Upper lobe of left lung (tissue), 6 donors: Measurements from ENCODE around the gene NDUFV2. TPM values are rescaled to one million over a fixed set of nuclear protein-coding genes. Genes with fewer than 3 reads are reported as not detected.
"Not testable (repeated sequence)": the region's sequence is repeated elsewhere in the genome, so short reads cannot be mapped to it uniquely, and the experiment has no call there.

Experiments
- ATAC-seq, 2 donors: fragments of 200-7000 bp; cut with Tn5 transposase; one replicate each; pipeline ENCODE4 v1.9.1; 2022; ENCODE audit warnings: mild to moderate bottlenecking in 2 of 2, moderate library complexity in 2 of 2; ENCODE audit not compliant: low FRiP score in 2 of 2
- DNase-seq, 2 donors: peaks; one replicate each; pipeline ENCODE4 v3.0.0-alpha.2; 2019 to 2020
- H3K27ac ChIP-seq, 4 donors: fragments of 200-600 bp; sonication (generic); one replicate each; pipeline ENCODE4 v1.5.1; 2016 to 2019
- H3K27me3 ChIP-seq, 4 donors: fragments of 200-600 bp; sonication (generic); one replicate each; pipeline ENCODE4 v1.5.1; 2017 to 2019
- H3K36me3 ChIP-seq, 4 donors: fragments of 200-600 bp; sonication (generic); one replicate each; pipeline ENCODE4 v1.5.1; 2016 to 2019
- H3K4me1 ChIP-seq, 4 donors: fragments of 200-600 bp; sonication (generic); one replicate each; pipeline ENCODE4 v1.5.1; 2018 to 2019
- H3K4me3 ChIP-seq, 4 donors: fragments of 200-600 bp; sonication (generic); one replicate each; pipeline ENCODE4 v1.5.1; 2017 to 2019; ENCODE audit warnings: mild to moderate bottlenecking in 2 of 4, moderate library complexity in 1 of 4
- H3K9me3 ChIP-seq, 4 donors: fragments of 200-600 bp; sonication (generic); one replicate each; pipeline ENCODE4 v1.5.1; 2018 to 2019
- CTCF ChIP-seq, 6 experiments: fragments of 450-650 bp in 4 of 6; fragments of 200-600 bp in 2 of 6; sonication (generic) in 2 of 6; IDR thresholded peaks; one replicate each; pipeline ENCODE4 v1.5.1; 2016 to 2019; ENCODE audit warnings: antibody characterized with exemption in 6 of 6
- EP300 ChIP-seq, 4 donors: sonication (generic); formaldehyde crosslinking; IDR thresholded peaks; one replicate each; pipeline ENCODE4 v1.5.1; 2017; ENCODE audit warnings: antibody characterized with exemption in 4 of 4, control low read depth in 2 of 4
- POLR2A ChIP-seq, 4 donors: fragments of 450-650 bp; IDR thresholded peaks; one replicate each; pipeline ENCODE4 v1.5.1; 2016 to 2017; ENCODE audit warnings: antibody characterized with exemption in 4 of 4, mild to moderate bottlenecking in 2 of 4
- POLR2AphosphoS5 ChIP-seq, 2 donors: sonication (generic); formaldehyde crosslinking; IDR thresholded peaks; one replicate each; pipeline ENCODE4 v1.5.1; 2017; ENCODE audit warnings: antibody characterized with exemption in 2 of 2
- WGBS, 2 donors: methylation state at CpG; one replicate each; pipeline ENCODE4 v1.1.5; 2017 to 2018; 5-methylcytosine and 5-hydroxymethylcytosine counted together
- total RNA-seq, 6 donors: library from RNA; depleted of rRNA in 4 of 6; stranded (reverse); fragments of >200 nt in 4 of 6; gene quantifications; one replicate each; pipeline versions ENCODE4 v1.1.0 to v1.2.1, GENCODE V29; 2016 to 2021
- donor health status: DM: no; HTN: no; CAD: no; lungs with moderate emphysema.
- donor health status: DM: no; HTN: yes; CAD: no; lungs with severe emphysema.

Gene NDUFV2
- total RNA-seq, 6 donors from 2014 or later: 45.3 to 154 (median 113) TPM

- no peak for TF ChIP-seq POLR2A (IDR thresholded peaks at IDR 0.05)
- H3K9me3 ChIP-seq: no peaks in the 10 kb centered on the region
- no peak for ATAC-seq
- H3K27me3 ChIP-seq: no peaks in the 10 kb centered on the region
- H3K4me1 ChIP-seq: peaks cover 17 to 56% (median 33%) of the 10 kb centered on the region in 4 donors
- no peak overlapping the region for H3K27ac ChIP-seq
- 93% methylated on average over 4 of the region's 4 CpGs for WGBS, 2 donors
- no peak for DNase-seq
- no peak overlapping the region for H3K4me3 ChIP-seq
- H3K36me3 ChIP-seq: no peaks in the 10 kb centered on the region
Measured at GRCh38 chr18:9156604-9157249, 54.2 kb downstream of the NDUFV2 start.

- WGBS, 2 donors: 38 to 49% methylated on average over 2 of the region's 2 CpGs
- Histone ChIP-seq H3K9me3 (no peaks in the 10 kb centered on the region), H3K36me3 (no peaks in the 10 kb centered on the region), H3K27ac (no peak overlapping the region), H3K4me3 (no peak overlapping the region), H3K27me3 (no peaks in the 10 kb centered on the region), H3K4me1 (peaks cover 16 to 46% (median 23%) of the 10 kb centered on the region in 4 donors)
- TF ChIP-seq CTCF (IDR thresholded peaks at IDR 0.05) (no peak), POLR2A (IDR thresholded peaks at IDR 0.05) (no peak), EP300 (IDR thresholded peaks at IDR 0.05) (no peak), POLR2AphosphoS5 (IDR thresholded peaks at IDR 0.05) (no peak)
- ATAC-seq: no peak
- DNase-seq: no peak
Measured at GRCh38 chr18:9157806-9158205, 55.3 kb downstream of the NDUFV2 start.

GRCh38 chr18:9160014-9160413, 57.5 kb downstream of the NDUFV2 start:
- DNase-seq: no peak
- Histone ChIP-seq H3K4me3 (no peak overlapping the region), H3K4me1 (peaks cover under 1 to 28% (median 7%) of the 10 kb centered on the region in 4 donors), H3K9me3 (peaks cover 0 to 9% (median 0%) of the 10 kb centered on the region in 4 donors), H3K27ac (no peak overlapping the region), H3K27me3 (no peaks in the 10 kb centered on the region), H3K36me3 (no peaks in the 10 kb centered on the region)
- no peak for ATAC-seq
- TF ChIP-seq CTCF (IDR thresholded peaks at IDR 0.05) (no peak), EP300 (IDR thresholded peaks at IDR 0.05) (no peak), POLR2A (IDR thresholded peaks at IDR 0.05) (no peak), POLR2AphosphoS5 (IDR thresholded peaks at IDR 0.05) (no peak)
- WGBS, 2 donors: 90 to 95% methylated on average over 4 of the region's 4 CpGs

GRCh38 chr18:9162663-9163062, 60.2 kb downstream of the NDUFV2 start:
- ATAC-seq, H3K27me3 ChIP-seq, DNase-seq, H3K27ac ChIP-seq, H3K36me3 ChIP-seq, H3K4me3 ChIP-seq, H3K9me3 ChIP-seq: not testable (repeated sequence)
- WGBS, 2 donors: 97 to 98% methylated on average over 4 of the region's 4 CpGs
- H3K4me1 ChIP-seq: peaks cover 0 to 20% (median 7%) of the 10 kb centered on the region in 4 donors

GRCh38 chr18:9164149-9164548, 61.6 kb downstream of the NDUFV2 start:
- peaks cover 0 to 10% (median 5%) of the 10 kb centered on the region in 4 donors for H3K4me1 ChIP-seq
- H3K27me3 ChIP-seq, H3K4me3 ChIP-seq, H3K36me3 ChIP-seq, ATAC-seq, H3K9me3 ChIP-seq, H3K27ac ChIP-seq, DNase-seq: not testable (repeated sequence)

- H3K9me3 ChIP-seq, H3K27me3 ChIP-seq, ATAC-seq, H3K27ac ChIP-seq, DNase-seq, H3K36me3 ChIP-seq, H3K4me1 ChIP-seq, H3K4me3 ChIP-seq: not testable (repeated sequence)
- 93 to 100% methylated on average over 1 to 3 of the region's 3 CpGs for WGBS, 2 donors
Measured at GRCh38 chr18:9165883-9166282, 63.4 kb downstream of the NDUFV2 start.

GRCh38 chr18:9169515-9169914, 67.0 kb downstream of the NDUFV2 start:
- not testable (repeated sequence) for H3K4me3 ChIP-seq, H3K27me3 ChIP-seq, H3K9me3 ChIP-seq, DNase-seq, H3K36me3 ChIP-seq, H3K27ac ChIP-seq, ATAC-seq
- H3K4me1 ChIP-seq: peaks cover 19 to 30% (median 21%) of the 10 kb centered on the region in 4 donors
- WGBS, 2 donors: 89 to 96% methylated on average over 3 of the region's 3 CpGs

GRCh38 chr18:9171919-9172318, 69.4 kb downstream of the NDUFV2 start:
- DNase-seq: not testable (repeated sequence)
- 86 to 90% methylated on average over 3 of the region's 3 CpGs for WGBS, 2 donors

More at GRCh38 chr18:9171919-9172318, 69.4 kb downstream of the NDUFV2 start:
- not testable (repeated sequence) for H3K36me3 ChIP-seq, H3K27me3 ChIP-seq, H3K27ac ChIP-seq, H3K9me3 ChIP-seq, ATAC-seq, H3K4me3 ChIP-seq
- peaks cover 26 to 39% (median 27%) of the 10 kb centered on the region in 4 donors for H3K4me1 ChIP-seq
